OCI-LY3 (cell line): ENCODE measurements around the gene LY6G6F.

Experiments used
- H2AFZ ChIP-seq: fragments of 200-600, 300-600 bp; shearing (Covaris generic); 2 replicates; pipeline ENCODE4 v1.6.0; 2014; ENCODE audit warnings: antibody characterized with exemption, low read depth, low read length
- H3K27ac ChIP-seq: fragments of 200-600, 300-600 bp; sonication (generic); 2 replicates; pipeline ENCODE4 v1.5.1; 2014; ENCODE audit warnings: mild to moderate bottlenecking, low read length, moderate library complexity, mixed read lengths
- H3K27me3 ChIP-seq: fragments of 200-600, 300-600 bp; sonication (generic); 2 replicates; pipeline ENCODE4 v1.6.1; 2014; ENCODE audit warnings: low read depth, low read length, mixed read lengths
- H3K36me3 ChIP-seq: fragments of 200-600, 300-600 bp; sonication (generic); replicated peaks from 2 replicates; pipeline ENCODE3; 2014; ENCODE audit warnings: low read depth, low read length, mixed read lengths
- H3K4me1 ChIP-seq: fragments of 300-600, 200-600 bp; sonication (generic); 2 replicates; pipeline ENCODE4 v1.6.1; 2014; ENCODE audit warnings: low read length, mixed read lengths
- H3K4me2 ChIP-seq: fragments of 200-600, 300-600 bp; sonication (generic); 2 replicates; pipeline ENCODE4 v1.6.1; 2014; ENCODE audit warnings: low read length, mixed read lengths
- H3K4me3 ChIP-seq: fragments of 300-600, 200-600 bp; sonication (generic); 2 replicates; pipeline ENCODE4 v1.5.1; 2014; ENCODE audit warnings: antibody characterized with exemption, mild to moderate bottlenecking, low read length, moderate library complexity
- H3K79me2 ChIP-seq: fragments of 300-600, 200-600 bp; shearing (Covaris generic); 2 replicates; pipeline ENCODE4 v1.6.1; 2014; ENCODE audit warnings: mild to moderate bottlenecking, low read length, mixed read lengths
- H3K9ac ChIP-seq: fragments of 300-600, 200-600 bp; shearing (Covaris generic); 2 replicates; pipeline ENCODE4 v1.6.0; 2014; ENCODE audit warnings: mild to moderate bottlenecking, low read length, moderate library complexity
- H3K9me3 ChIP-seq: fragments of 200-600, 300-600 bp; shearing (Covaris generic); 2 replicates; pipeline ENCODE4 v1.6.1; 2014; ENCODE audit warnings: low read length, mixed read lengths; ENCODE audit not compliant: insufficient read depth
- H4K20me1 ChIP-seq: fragments of 200-600, 300-600 bp; sonication (generic); 2 replicates; pipeline ENCODE4 v1.6.1; 2016; ENCODE audit warnings: low read length, mixed read lengths; ENCODE audit not compliant: insufficient read depth
- CTCF ChIP-seq: fragments of 200-600, 300-600 bp; sonication (generic); IDR thresholded peaks from 2 replicates; pipeline ENCODE4 v1.5.1; 2014; ENCODE audit warnings: antibody characterized with exemption, low read length, low read depth
- EZH2phosphoT487 ChIP-seq: fragments of 200-600 bp; shearing (Covaris generic); IDR thresholded peaks from 2 replicates; pipeline ENCODE4 v1.6.1; 2018; ENCODE audit warnings: antibody characterized with exemption, mixed run types, low read depth

LY6G6F gene

GRCh38 chr6:31729979-31730630, 23.4 kb downstream of the LY6G6F start:
- H3K79me2 ChIP-seq = peaks cover 18% of the 10 kb centered on the region
- H3K36me3 ChIP-seq = peaks cover 46% of the 10 kb centered on the region
- no peak overlapping the region for H2AFZ ChIP-seq

GRCh38 chr6:31730631-31731086, 24.0 kb downstream of the LY6G6F start:
- TF ChIP-seq CTCF = no peak
- TF ChIP-seq EZH2phosphoT487 = no peak
- Histone ChIP-seq H3K4me2 (no peak overlapping the region), H4K20me1 (peaks cover 13% of the 10 kb centered on the region), H3K79me2 (peaks cover 23% of the 10 kb centered on the region), H2AFZ (no peak overlapping the region), H3K36me3 (peaks cover 46% of the 10 kb centered on the region), H3K9ac (no peak overlapping the region), H3K4me1 (peaks cover 36% of the 10 kb centered on the region), H3K9me3 (no peaks in the 10 kb centered on the region), H3K27ac (no peak overlapping the region), H3K27me3 (no peaks in the 10 kb centered on the region), H3K4me3 (no peak overlapping the region)

More at GRCh38 chr6:31729979-31730630, 23.4 kb downstream of the LY6G6F start:
- H3K27ac ChIP-seq = no peak overlapping the region
- no peaks in the 10 kb centered on the region for H3K27me3 ChIP-seq
- TF ChIP-seq CTCF (no peak), EZH2phosphoT487 (no peak)
- no peak overlapping the region for H3K4me2 ChIP-seq
- peaks cover 36% of the 10 kb centered on the region for H3K4me1 ChIP-seq
- no peak overlapping the region for H3K4me3 ChIP-seq
- H3K9ac ChIP-seq = no peak overlapping the region
- H3K9me3 ChIP-seq = no peaks in the 10 kb centered on the region
- H4K20me1 ChIP-seq = peaks cover 13% of the 10 kb centered on the region

GRCh38 chr6:31732029-31732428, 25.4 kb downstream of the LY6G6F start:
- Histone ChIP-seq H2AFZ (no peak overlapping the region), H3K79me2 (peaks cover 37% of the 10 kb centered on the region), H4K20me1 (peaks cover 13% of the 10 kb centered on the region), H3K36me3 (peaks cover 34% of the 10 kb centered on the region), H3K27ac (no peak overlapping the region), H3K9ac (no peak overlapping the region), H3K4me3 (no peak overlapping the region), H3K4me2 (no peak overlapping the region), H3K4me1 (peaks cover 41% of the 10 kb centered on the region), H3K9me3 (no peaks in the 10 kb centered on the region), H3K27me3 (no peaks in the 10 kb centered on the region)
- TF ChIP-seq EZH2phosphoT487 = no peak
- TF ChIP-seq CTCF = no peak

GRCh38 chr6:31733734-31734133, 27.1 kb downstream of the LY6G6F start:
- no peak for TF ChIP-seq EZH2phosphoT487
- no peak for TF ChIP-seq CTCF
- H3K27me3 ChIP-seq = no peaks in the 10 kb centered on the region
- peaks cover 8% of the 10 kb centered on the region for H4K20me1 ChIP-seq
- H3K4me1 ChIP-seq = peaks cover 41% of the 10 kb centered on the region
- no peak overlapping the region for H3K27ac ChIP-seq
- H3K9ac ChIP-seq = no peak overlapping the region
- no peaks in the 10 kb centered on the region for H3K9me3 ChIP-seq
- no peak overlapping the region for H3K4me3 ChIP-seq
- H3K4me2 ChIP-seq = no peak overlapping the region
- H3K36me3 ChIP-seq = peaks cover 30% of the 10 kb centered on the region
- H3K79me2 ChIP-seq = peaks cover 37% of the 10 kb centered on the region
- H2AFZ ChIP-seq = no peak overlapping the region
